MM.1S (cell line): ENCODE results near the gene DSCAML1.

Experiments used
- DNase-seq: peaks from one replicate; pipeline ENCODE4 v3.0.0-alpha.2; 2015
- H2AFZ ChIP-seq: fragments of 300-600 bp; sonication (generic); 2 replicates; pipeline ENCODE4 v1.6.0; 2016; ENCODE audit warnings: antibody characterized with exemption, low read length
- H3F3A ChIP-seq: fragments of 300-600 bp; sonication (generic); 2 replicates; pipeline ENCODE4 v1.6.1; 2016; ENCODE audit warnings: mild to moderate bottlenecking, antibody characterized with exemption, low read length, moderate library complexity, mixed read lengths; ENCODE audit not compliant: insufficient read depth
- H3K27ac ChIP-seq: fragments of 300-600 bp; sonication (generic); 2 replicates; pipeline ENCODE4 v1.5.1; 2016; ENCODE audit warnings: mild to moderate bottlenecking, low read length
- H3K27me3 ChIP-seq: fragments of 300-600 bp; sonication (generic); replicated peaks from 2 replicates; pipeline ENCODE4 v1.6.0; 2016; ENCODE audit warnings: low read length; ENCODE audit not compliant: insufficient read depth
- H3K36me3 ChIP-seq: fragments of 300-600 bp; sonication (generic); replicated peaks from 2 replicates; pipeline ENCODE4 v1.6.1; 2016; ENCODE audit warnings: mild to moderate bottlenecking, low read length, mixed read lengths; ENCODE audit not compliant: insufficient read depth
- H3K4me1 ChIP-seq: fragments of 300-600 bp; sonication (generic); 2 replicates; pipeline ENCODE4 v1.6.1; 2016; ENCODE audit warnings: low read length, mixed read lengths
- H3K4me2 ChIP-seq: fragments of 300-600 bp; sonication (generic); 2 replicates; pipeline ENCODE4 v1.6.0; 2016; ENCODE audit warnings: low read depth, low read length
- H3K4me3 ChIP-seq: fragments of 300-600 bp; sonication (generic); 2 replicates; pipeline ENCODE4 v1.5.1; 2016; ENCODE audit warnings: low read length, mixed read lengths
- H3K79me2 ChIP-seq: fragments of 300-600 bp; sonication (generic); 2 replicates; pipeline ENCODE4 v1.6.1; 2016; ENCODE audit warnings: mixed run types, low read length, mixed read lengths
- H3K9ac ChIP-seq: fragments of 300-600 bp; sonication (generic); 2 replicates; pipeline ENCODE4 v1.6.1; 2016; ENCODE audit warnings: low read length, mixed read lengths
- H3K9me2 ChIP-seq: fragments of 300-600 bp; sonication (generic); replicated peaks from 2 replicates; pipeline ENCODE4 v1.6.1; 2016; ENCODE audit warnings: mild to moderate bottlenecking, low read length, mixed read lengths; ENCODE audit not compliant: insufficient read depth
- H3K9me3 ChIP-seq: fragments of 300-600 bp; sonication (generic); replicated peaks from 2 replicates; pipeline ENCODE4 v1.6.1; 2016; ENCODE audit warnings: mild to moderate bottlenecking, low read length, mixed read lengths; ENCODE audit not compliant: insufficient read depth
- H4K20me1 ChIP-seq: fragments of 300-600 bp; sonication (generic); 2 replicates; pipeline ENCODE4 v1.6.1; 2016; ENCODE audit warnings: mild to moderate bottlenecking, low read length, moderate library complexity, mixed read lengths; ENCODE audit not compliant: insufficient read depth
- EZH2 ChIP-seq: fragments of 300-600 bp; sonication (generic); optimal IDR thresholded peaks from 2 replicates; pipeline ENCODE3; 2017; ENCODE audit warnings: low read depth, mild to moderate bottlenecking, antibody characterized with exemption, low read length, mixed read lengths
- EZH2phosphoT487 ChIP-seq: fragments of 300-600 bp; sonication (generic); IDR thresholded peaks from 2 replicates; pipeline ENCODE4 v1.6.1; 2018; ENCODE audit warnings: antibody characterized with exemption, low read length
- TF ChIP-seq, protein P1 (sequence below): fragments of 300-600 bp; sonication (generic); IDR thresholded peaks from 2 replicates; pipeline ENCODE4 v1.5.1; 2016; ENCODE audit warnings: antibody characterized with exemption, low read length, mixed read lengths

The DSCAML1 gene

DNA sequence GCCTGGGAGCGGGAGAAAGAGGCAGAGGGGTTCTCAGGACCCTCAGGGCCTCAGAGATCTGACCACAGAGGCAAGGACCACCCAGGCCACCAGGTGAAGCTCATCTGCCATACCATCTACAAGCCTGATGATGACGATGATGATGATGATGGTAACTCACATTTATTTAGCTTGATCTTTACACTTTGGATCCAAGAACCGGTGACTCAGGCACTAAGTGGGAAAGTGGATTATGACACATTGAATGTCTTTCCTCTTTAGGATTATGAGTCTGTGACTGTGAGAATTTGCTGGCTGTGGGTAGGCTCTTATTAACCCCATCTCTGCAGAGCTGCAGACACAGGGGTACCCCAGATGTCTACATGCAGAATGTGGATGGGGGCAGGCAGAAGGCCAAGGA, 110.3 kb downstream of the DSCAML1 start:
- no peaks in the 10 kb centered on the region for H4K20me1 ChIP-seq
- H2AFZ ChIP-seq: no peak overlapping the region
- H3K4me1 ChIP-seq: no peaks in the 10 kb centered on the region
- H3K27me3 ChIP-seq: peaks cover 86% of the 10 kb centered on the region
- H3K79me2 ChIP-seq: no peaks in the 10 kb centered on the region
- no peaks in the 10 kb centered on the region for H3F3A ChIP-seq
- TF ChIP-seq, protein P1, sequence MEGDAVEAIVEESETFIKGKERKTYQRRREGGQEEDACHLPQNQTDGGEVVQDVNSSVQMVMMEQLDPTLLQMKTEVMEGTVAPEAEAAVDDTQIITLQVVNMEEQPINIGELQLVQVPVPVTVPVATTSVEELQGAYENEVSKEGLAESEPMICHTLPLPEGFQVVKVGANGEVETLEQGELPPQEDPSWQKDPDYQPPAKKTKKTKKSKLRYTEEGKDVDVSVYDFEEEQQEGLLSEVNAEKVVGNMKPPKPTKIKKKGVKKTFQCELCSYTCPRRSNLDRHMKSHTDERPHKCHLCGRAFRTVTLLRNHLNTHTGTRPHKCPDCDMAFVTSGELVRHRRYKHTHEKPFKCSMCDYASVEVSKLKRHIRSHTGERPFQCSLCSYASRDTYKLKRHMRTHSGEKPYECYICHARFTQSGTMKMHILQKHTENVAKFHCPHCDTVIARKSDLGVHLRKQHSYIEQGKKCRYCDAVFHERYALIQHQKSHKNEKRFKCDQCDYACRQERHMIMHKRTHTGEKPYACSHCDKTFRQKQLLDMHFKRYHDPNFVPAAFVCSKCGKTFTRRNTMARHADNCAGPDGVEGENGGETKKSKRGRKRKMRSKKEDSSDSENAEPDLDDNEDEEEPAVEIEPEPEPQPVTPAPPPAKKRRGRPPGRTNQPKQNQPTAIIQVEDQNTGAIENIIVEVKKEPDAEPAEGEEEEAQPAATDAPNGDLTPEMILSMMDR: no peak
- no peak overlapping the region for H3K27ac ChIP-seq
- H3K4me2 ChIP-seq: no peak overlapping the region
- H3K9ac ChIP-seq: no peak overlapping the region
- no peaks in the 10 kb centered on the region for H3K9me3 ChIP-seq
- no peaks in the 10 kb centered on the region for H3K36me3 ChIP-seq
- no peaks in the 10 kb centered on the region for H3K9me2 ChIP-seq
- no peak for DNase-seq
- no peak overlapping the region for H3K4me3 ChIP-seq

DNA sequence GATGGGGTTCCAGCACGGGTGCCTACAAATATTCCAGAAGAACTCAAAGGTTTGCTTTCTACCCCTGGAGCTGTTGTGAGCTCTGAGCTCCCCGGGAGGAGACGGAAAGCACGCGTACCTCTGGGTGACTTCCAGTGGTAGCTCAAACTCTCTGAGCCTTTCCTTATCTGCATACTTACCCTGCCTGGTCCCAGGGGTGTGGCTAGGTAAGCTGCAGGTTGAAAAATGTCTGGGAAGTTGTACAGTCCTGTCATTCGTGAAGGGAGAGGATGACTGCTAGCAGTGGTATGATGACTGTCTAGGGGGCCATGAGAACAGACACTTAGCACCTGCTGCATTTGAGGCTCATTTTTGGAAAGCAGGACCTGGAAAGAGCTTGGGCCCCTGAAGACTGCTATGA, 111.5 kb downstream of the DSCAML1 start:
- Histone ChIP-seq H2AFZ (no peak overlapping the region), H3K4me3 (no peak overlapping the region), H3K27ac (no peak overlapping the region), H3K36me3 (no peaks in the 10 kb centered on the region), H3K4me1 (no peaks in the 10 kb centered on the region), H3K27me3 (peaks cover 83% of the 10 kb centered on the region), H3K79me2 (no peaks in the 10 kb centered on the region), H3K9me3 (no peaks in the 10 kb centered on the region), H3K4me2 (no peak overlapping the region), H3F3A (no peaks in the 10 kb centered on the region), H3K9me2 (no peaks in the 10 kb centered on the region), H3K9ac (no peak overlapping the region), H4K20me1 (no peaks in the 10 kb centered on the region)
- TF ChIP-seq EZH2 (no peak), EZH2phosphoT487 (no peak)
- TF ChIP-seq, protein P1: no peak
- DNase-seq: no peak

DNA sequence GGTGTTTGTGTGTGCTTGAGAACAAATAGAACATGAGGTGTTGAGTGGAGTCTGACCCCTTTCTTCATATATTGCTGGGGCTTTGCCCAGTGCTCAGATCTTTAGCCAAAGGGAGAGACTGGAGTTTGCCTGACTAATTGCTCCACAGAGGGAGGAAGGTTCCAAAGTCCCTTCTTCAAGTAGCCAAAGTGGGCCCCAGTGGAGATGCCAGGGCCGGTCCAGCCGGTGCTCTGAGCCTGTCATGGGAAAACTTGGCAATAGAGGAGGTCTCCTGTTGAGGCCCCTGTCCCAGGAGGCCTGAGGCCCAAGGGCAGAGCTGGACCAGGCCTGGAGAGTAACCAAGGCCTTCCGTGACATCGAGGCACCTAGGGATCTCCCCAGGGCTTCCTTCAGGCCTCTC, 112.3 kb downstream of the DSCAML1 start:
- Histone ChIP-seq H3K36me3 (no peaks in the 10 kb centered on the region), H3F3A (no peaks in the 10 kb centered on the region), H3K4me2 (no peak overlapping the region), H3K9ac (no peak overlapping the region), H3K27ac (no peak overlapping the region), H3K4me1 (no peaks in the 10 kb centered on the region), H3K4me3 (no peak overlapping the region), H3K79me2 (no peaks in the 10 kb centered on the region), H3K27me3 (peaks cover 84% of the 10 kb centered on the region), H4K20me1 (no peaks in the 10 kb centered on the region), H3K9me2 (no peaks in the 10 kb centered on the region), H2AFZ (no peak overlapping the region), H3K9me3 (no peaks in the 10 kb centered on the region)
- TF ChIP-seq EZH2 (no peak), EZH2phosphoT487 (no peak)
- TF ChIP-seq, protein P1: no peak
- DNase-seq: no peak
